Measurements from ENCODE around the gene SLC36A4. TPM values are rescaled to one million over a fixed set of nuclear protein-coding genes. Genes with fewer than 3 reads are reported as not detected.
"Not testable (repeated sequence)": the region's sequence is repeated elsewhere in the genome, so short reads cannot be mapped to it uniquely, and the experiment has no call there.

The SLC36A4 gene
- total RNA-seq, 1 donor from 2014 or later: 3.2 TPM

DNA sequence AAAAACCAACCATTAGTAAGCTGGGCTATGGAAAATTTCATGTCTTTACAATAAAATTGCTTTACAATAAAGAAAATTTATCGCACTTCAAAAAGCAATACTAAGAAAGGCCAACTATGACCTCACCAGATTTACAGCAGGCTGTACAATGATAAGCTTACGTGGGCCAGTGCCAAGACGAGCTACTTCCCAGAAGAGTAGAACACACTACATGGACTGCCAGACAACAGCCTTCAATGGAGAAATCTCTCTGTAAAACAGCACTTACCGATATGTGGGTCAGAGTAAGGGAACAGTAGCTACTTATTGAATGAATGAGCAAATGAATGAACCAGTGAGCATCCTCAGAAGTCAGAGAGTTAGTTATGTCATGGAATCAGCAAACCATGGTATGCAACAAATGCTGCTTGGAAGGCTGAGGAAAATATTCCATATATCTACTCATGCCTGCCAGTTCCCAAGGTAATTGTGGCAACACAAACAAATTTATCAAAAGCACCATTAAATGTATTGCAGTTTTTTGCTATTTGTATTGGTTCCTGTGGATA is 74.4 kb downstream of the SLC36A4 start:
- ATAC-seq (no peak), DNase-seq (ENCODE audit: low spot score) (no peak)

- no peak for ATAC-seq
These were observed 75.1 kb downstream of the SLC36A4 start for GRCh38 chr11:93122535-93123235.

DNA sequence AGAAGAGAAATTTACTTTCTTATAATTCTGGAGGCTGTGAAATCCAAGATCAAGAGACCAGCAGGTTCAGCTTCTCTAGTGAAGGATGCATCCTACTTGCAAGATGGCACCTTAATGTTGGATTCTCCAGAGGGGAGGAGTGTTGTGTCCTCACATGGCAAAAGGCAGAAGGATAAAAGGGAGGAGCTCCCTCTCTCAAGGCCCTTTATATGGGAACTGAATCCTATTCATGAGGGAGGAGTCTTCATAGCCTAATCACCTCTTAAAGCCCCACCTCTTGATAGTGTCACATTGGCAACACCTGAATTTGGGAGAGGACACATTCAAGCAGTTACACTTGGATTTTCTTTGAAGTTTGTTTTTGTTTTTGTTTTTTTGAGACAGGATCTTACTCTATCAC is 79.5 kb downstream of the SLC36A4 start:
- ATAC-seq (no peak), DNase-seq (ENCODE audit: low spot score) (no peak)

More at GRCh38 chr11:93122535-93123235, 75.1 kb downstream of the SLC36A4 start:
- no peak for DNase-seq (ENCODE audit: low spot score)

GRCh38 chr11:93117565-93117964 is 80.2 kb downstream of the SLC36A4 start:
- ATAC-seq (no peak), DNase-seq (ENCODE audit: low spot score) (no peak)

GRCh38 chr11:93116641-93117441 is 81.0 kb downstream of the SLC36A4 start:
- no peak for DNase-seq (ENCODE audit: low spot score)
- ATAC-seq: no peak

GRCh38 chr11:93114304-93114703 is 83.5 kb downstream of the SLC36A4 start:
- ATAC-seq (no peak), DNase-seq (ENCODE audit: low spot score) (no peak)

DNA sequence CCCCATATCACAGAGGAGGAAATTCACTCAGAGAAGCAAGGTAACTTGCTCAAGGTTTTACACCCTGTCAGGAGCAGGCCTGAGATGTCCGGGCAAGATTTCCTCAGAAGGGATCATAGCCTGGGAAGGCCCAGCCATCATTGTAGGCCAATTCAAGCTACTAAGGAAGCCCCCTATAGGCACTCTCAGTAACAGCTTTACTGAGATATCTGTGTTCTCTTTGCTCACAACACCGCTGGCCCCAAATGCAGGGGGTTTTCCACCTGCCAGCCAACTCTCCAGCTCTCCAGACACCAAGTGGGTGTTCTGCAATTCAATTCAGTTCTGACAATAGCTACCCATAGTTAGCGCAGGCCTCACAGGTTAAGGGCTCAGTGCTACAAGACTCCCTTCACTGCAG is 84.0 kb downstream of the SLC36A4 start:
- DNase-seq (ENCODE audit: low spot score) (no peak), ATAC-seq (no peak)

- not testable (repeated sequence) for DNase-seq (ENCODE audit: low spot score); ATAC-seq
These were observed 86.6 kb downstream of the SLC36A4 start for GRCh38 chr11:93111147-93111546.

DNA sequence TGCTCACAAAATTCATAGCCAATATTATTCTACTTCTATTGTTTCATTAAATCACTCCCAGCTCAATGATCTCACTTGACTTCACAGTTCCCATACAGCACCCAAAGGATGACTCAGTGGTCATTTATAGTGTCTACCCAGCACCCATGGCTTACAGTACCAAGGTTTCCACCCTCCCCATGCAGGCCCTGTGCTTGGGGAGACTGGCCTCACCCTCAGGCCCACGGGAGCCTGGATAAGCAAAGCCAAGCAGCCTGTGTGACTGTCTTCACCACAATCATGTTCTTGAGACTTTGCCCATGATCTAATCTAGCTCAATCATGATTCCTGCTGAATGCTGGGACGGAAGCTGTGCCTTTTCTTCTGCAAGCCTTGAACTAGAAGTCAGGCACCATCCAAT is 97.6 kb downstream of the SLC36A4 start:
- ATAC-seq (no peak), DNase-seq (ENCODE audit: low spot score) (no peak)

- DNase-seq (ENCODE audit: low spot score) (no peak), ATAC-seq (no peak)
These were observed 98.0 kb downstream of the SLC36A4 start for GRCh38 chr11:93099806-93100205.

Other genes with a start within 250 kb of the SLC36A4 start
- not detected for gene MTNR1B, start 228.3 kb downstream of the SLC36A4 start, total RNA-seq
- gene DEUP1, start 132.8 kb upstream of the SLC36A4 start, total RNA-seq: not detected

Measured in left lobe of liver (tissue), 2 donors.